Activated naive CD4-positive, alpha-beta T cell treated with anti-CD3 and anti-CD28 coated beads for 36 hours (primary cell): ENCODE results near the gene SELPLG. TPM values are rescaled to one million over a fixed set of nuclear protein-coding genes. Genes with fewer than 3 reads are reported as not detected.

ENCODE experiments used
- CTCF ChIA-PET: fragments of 350-600 bp; sonication (Branson Sonifier 250); formaldehyde crosslinking; loops from one replicate; lab custom pipeline; 2021; ENCODE audit warnings: antibody characterized with exemption; lab: Charles Lee
- DNase-seq: peaks from one replicate; pipeline ENCODE4 v3.0.0-alpha.2; 2020
- H3K27ac Mint-ChIP-seq: one replicate; pipeline ENCODE4 v1.8.0; 2021; ENCODE audit warnings: mild to moderate bottlenecking, mixed read lengths
- H3K27me3 Mint-ChIP-seq: one replicate; pipeline ENCODE4 v1.8.0; 2021; ENCODE audit warnings: low read depth, mixed read lengths
- H3K36me3 Mint-ChIP-seq: one replicate; pipeline ENCODE4 v1.8.0; 2021; ENCODE audit warnings: low read depth, mixed read lengths
- H3K4me1 Mint-ChIP-seq: one replicate; pipeline ENCODE4 v1.8.0; 2021; ENCODE audit warnings: low read depth, mixed read lengths
- H3K4me3 Mint-ChIP-seq: one replicate; pipeline ENCODE4 v1.8.0; 2021; ENCODE audit warnings: mild to moderate bottlenecking, moderate library complexity, mixed read lengths
- H3K9me3 Mint-ChIP-seq: one replicate; pipeline ENCODE4 v1.8.0; 2021; ENCODE audit warnings: mixed read lengths
- intact Hi-C: fragments of 100-400 bp; cut with micrococcal nuclease; formaldehyde crosslinking; loops from one replicate; pipeline ENCODE4 v1.15.1; 2023
- total RNA-seq, 2 experiments: library from RNA; stranded (reverse); gene quantifications; one replicate each; pipeline ENCODE4 v1.2.3, GENCODE V29; 2021

Gene SELPLG
- total RNA-seq, 2 experiments from 2014 or later: 19.9 to 21.9 TPM

DNA sequence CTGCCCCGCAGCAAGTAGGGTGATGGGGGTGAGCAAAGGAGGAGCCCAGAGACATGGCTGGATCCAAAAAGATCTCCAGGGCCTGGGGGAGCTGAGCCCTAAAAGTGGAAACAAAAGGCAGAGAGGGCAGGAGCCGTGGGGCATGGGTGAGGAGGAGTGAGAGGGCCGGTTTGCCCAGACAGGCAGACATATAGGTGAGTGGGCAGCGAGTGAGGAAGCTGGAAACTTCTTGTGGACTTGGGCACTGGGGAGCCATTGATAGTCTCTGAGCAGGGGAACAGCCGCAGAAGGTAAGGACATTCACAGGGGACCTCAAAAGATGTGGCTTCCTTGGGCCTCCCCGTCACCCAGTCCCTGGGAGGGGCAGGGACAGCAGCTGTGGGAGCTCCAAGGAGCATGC lies 19.1 kb downstream of the SELPLG start:
- intact Hi-C loops: loop anchor here (5.0 kb wide), 4 partner anchors 188 to 927 kb away; partner anchors contain the start of gene PWP1
- H3K9me3 Mint-ChIP-seq: peaks cover 14% of the 10 kb centered on the region
- no peak for DNase-seq
- H3K27me3 Mint-ChIP-seq: no peaks in the 10 kb centered on the region
- H3K36me3 Mint-ChIP-seq: peaks cover 4% of the 10 kb centered on the region
- no peak overlapping the region for H3K27ac Mint-ChIP-seq
- CTCF ChIA-PET: interaction anchor here (4.2 to 9.1 kb wide), 3 partner anchors 14 to 46 kb away, joined by 63 to 306 read pairs (median 77); partner anchors contain the start of gene SELPLG
- peaks cover 36% of the 10 kb centered on the region for H3K4me1 Mint-ChIP-seq
- no peak overlapping the region for H3K4me3 Mint-ChIP-seq

DNA sequence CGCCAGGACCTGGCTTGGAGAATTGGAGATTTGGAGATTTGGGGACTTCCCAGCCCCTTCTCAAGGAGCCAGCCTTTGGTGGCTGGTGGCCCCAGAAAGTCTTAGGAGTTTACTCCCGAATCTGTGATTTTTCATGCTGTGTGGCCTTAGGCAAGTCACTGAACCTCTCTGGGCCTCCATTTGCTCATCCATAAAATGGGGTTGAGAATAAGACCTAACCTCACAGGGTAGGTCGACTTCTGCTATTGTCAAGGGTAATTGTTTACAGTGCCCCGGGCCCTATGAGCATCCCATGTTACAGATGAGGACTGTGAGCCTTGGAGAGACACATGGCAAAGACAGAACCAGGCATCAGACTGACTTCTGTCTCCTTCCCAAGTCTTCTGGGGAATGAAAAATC lies 19.7 kb downstream of the SELPLG start:
- intact Hi-C loops: no loop called here
- Mint-ChIP-seq H3K27ac (no peak overlapping the region), H3K36me3 (peaks cover 4% of the 10 kb centered on the region), H3K4me3 (no peak overlapping the region), H3K27me3 (no peaks in the 10 kb centered on the region), H3K4me1 (peaks cover 36% of the 10 kb centered on the region), H3K9me3 (peaks cover 14% of the 10 kb centered on the region)
- DNase-seq: no peak
- CTCF ChIA-PET: interaction anchor here (1.5 to 9.1 kb wide), 2 partner anchors 20 to 45 kb away, joined by 4 to 306 read pairs; no protein-coding TSS in a partner anchor

DNA sequence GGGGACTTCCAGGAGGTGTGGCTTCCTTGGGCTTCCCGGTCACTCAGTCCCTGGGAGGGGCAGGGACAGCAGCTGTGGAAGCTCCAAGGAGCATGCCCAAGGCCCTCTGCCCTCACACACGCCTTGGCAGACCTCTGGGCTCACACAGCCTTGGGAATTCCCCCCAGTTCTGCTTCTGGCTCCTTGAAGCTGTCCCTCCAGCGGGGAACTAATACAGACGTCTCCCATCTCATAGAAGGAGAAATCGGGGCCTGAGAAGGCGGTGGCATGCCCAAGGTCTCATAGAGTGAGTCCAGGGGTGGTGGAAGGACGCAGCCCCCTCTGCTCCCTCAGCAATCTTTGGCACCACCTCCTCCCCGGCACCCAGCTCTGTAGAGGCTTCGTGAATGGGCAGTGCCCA lies 20.1 kb downstream of the SELPLG start:
- Mint-ChIP-seq H3K4me1 (peaks cover 34% of the 10 kb centered on the region), H3K4me3 (no peak overlapping the region), H3K9me3 (peaks cover 14% of the 10 kb centered on the region), H3K36me3 (peaks cover 4% of the 10 kb centered on the region), H3K27ac (no peak overlapping the region), H3K27me3 (no peaks in the 10 kb centered on the region)
- DNase-seq: no peak
- intact Hi-C loops: no loop called here
- CTCF ChIA-PET: interaction anchor here (0.9 to 9.1 kb wide), 3 partner anchors 9 to 45 kb away, joined by 3 to 306 read pairs (median 4); no protein-coding TSS in a partner anchor

DNA sequence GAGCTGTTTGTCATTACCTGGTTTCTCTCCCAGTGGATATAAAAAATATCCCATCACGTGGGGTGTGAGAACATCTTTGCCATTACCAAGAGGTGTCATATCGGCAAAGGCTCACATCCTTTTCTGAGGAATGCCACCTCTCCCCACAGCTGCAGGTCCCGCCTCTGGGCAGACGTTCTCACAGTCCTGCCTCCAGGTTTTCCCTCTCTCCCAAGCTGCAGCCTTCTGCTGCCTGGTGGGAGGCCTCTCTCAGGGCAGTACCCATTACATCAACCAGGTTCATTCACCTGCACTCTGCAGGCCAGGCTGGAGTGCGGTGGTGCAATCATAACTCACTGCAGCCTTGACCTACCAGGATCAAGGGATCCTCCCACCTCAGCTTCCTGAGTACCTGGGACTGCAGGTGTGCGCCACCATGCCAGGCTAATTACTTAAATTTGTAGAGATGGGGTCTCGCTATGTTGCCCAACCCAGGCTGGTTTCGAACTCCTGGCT lies 20.9 kb downstream of the SELPLG start:
- H3K4me3 Mint-ChIP-seq: no peak overlapping the region
- CTCF ChIA-PET: interaction anchor here (0.6 to 9.1 kb wide), 5 partner anchors 8 to 138 kb away, joined by 3 to 306 read pairs (median 4); no protein-coding TSS in a partner anchor
- intact Hi-C loops: loop anchor here (1.0 kb wide), 1 partner anchor 51 kb away; no protein-coding TSS in a partner anchor
- peaks cover 27% of the 10 kb centered on the region for H3K4me1 Mint-ChIP-seq
- no peaks in the 10 kb centered on the region for H3K27me3 Mint-ChIP-seq
- no peak overlapping the region for H3K27ac Mint-ChIP-seq
- peaks cover 14% of the 10 kb centered on the region for H3K9me3 Mint-ChIP-seq
- no peak for DNase-seq
- H3K36me3 Mint-ChIP-seq: peaks cover 4% of the 10 kb centered on the region

DNA sequence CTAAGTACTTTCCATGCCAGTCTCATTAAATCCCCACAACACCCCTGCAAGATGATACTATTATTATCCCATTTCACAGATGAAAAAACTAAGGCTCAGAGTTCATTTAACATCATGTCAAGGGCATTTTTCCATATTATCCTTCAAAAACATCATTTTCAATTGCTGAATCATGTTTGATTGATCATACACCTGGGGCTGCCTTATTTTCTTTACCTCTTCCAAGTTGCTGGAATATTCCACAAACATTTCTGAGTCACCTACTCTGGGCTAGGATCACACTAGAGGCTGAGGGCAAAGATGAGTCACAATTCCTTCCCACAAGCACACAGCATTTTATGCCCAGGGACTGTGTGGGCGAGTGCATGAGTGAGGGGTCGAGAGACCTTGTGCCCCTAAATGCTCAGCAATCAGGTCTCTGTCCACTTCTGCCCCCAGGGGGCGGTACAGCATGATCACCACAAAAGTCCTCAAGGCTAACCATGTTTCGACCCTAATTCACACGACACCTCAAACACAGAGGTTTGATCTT lies 21.7 kb downstream of the SELPLG start:
- Mint-ChIP-seq H3K9me3 (peaks cover 14% of the 10 kb centered on the region), H3K4me1 (peaks cover 19% of the 10 kb centered on the region), H3K36me3 (peaks cover 4% of the 10 kb centered on the region), H3K4me3 (no peak overlapping the region), H3K27me3 (no peaks in the 10 kb centered on the region), H3K27ac (no peak overlapping the region)
- DNase-seq: peak; percentile 66
- CTCF ChIA-PET: interaction anchor here (0.6 to 9.1 kb wide), 3 partner anchors 18 to 144 kb away, joined by 3 to 306 read pairs (median 5); no protein-coding TSS in a partner anchor
- intact Hi-C loops: loop anchor here (1.0 kb wide), 1 partner anchor 52 kb away; no protein-coding TSS in a partner anchor

DNA sequence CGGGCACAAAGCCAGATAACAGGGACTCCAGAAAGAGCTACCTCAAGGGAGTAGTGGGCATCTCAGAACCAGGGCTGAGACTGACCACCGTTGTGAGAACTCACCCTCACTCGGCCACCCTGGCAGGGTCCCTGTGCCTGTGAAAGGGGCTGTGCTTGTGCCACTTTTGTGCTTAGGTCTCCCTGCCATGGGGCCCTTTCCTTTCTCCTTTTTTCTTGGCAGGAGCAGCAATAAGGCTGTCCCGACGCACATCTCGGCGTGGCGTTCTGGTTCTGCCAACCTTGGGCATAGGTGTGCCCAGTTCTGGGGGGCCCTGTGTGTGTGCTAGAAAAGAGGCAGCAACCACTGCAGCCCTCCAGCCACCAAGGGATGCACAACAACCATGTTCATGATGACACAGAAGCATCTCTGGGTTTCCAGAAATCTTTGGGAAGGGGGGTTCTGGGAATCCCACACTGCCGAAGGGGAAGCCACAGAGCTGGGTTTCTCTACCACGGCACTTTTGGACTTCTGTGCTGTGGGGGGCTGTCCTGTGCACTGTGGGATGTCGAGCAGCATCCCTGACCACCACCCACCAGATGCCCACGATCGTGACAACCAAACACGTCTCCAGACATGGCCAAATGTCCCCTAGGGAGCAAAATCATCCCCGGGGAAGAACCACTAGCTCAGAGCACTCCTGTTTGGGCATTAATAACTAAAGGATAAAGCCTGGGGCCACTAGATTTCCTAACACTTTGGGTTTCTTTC lies 22.7 kb downstream of the SELPLG start:
- H3K4me3 Mint-ChIP-seq: no peak overlapping the region
- H3K4me1 Mint-ChIP-seq: peaks cover 10% of the 10 kb centered on the region
- H3K36me3 Mint-ChIP-seq: no peaks in the 10 kb centered on the region
- intact Hi-C loops: no loop called here
- H3K9me3 Mint-ChIP-seq: peaks cover 7% of the 10 kb centered on the region
- H3K27me3 Mint-ChIP-seq: no peaks in the 10 kb centered on the region
- CTCF ChIA-PET: interaction anchor here (0.5 to 1.2 kb wide), 6 partner anchors 13 to 338 kb away, joined by 3 to 5 read pairs (median 3); partner anchors contain the start of gene TMEM119
- no peak overlapping the region for H3K27ac Mint-ChIP-seq
- DNase-seq: no peak

DNA sequence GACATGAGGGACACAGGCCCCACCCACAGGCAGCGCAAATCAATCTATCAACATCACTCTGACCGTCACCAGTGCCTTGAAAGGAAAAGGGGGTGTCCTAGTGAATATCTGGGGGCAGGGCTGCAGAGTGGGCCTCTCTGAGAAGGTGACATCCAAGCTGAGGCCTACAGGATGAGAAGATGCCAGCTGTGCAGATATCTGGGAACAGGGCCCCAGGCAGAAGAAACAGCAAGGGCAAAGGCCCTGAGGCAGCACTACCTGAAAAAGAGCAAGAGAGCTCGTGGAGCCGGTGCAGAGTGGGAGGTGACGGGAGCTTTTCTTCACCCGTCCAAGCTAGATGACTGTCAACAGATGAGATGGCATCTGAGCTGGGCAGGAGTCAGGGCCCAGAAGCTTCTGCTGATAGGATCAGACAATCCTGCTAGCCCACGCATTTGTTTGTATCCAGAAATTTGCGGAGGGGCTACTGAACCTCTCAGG lies 23.3 kb downstream of the SELPLG start:
- no peak overlapping the region for H3K27ac Mint-ChIP-seq
- no peaks in the 10 kb centered on the region for H3K27me3 Mint-ChIP-seq
- H3K4me3 Mint-ChIP-seq: no peak overlapping the region
- H3K4me1 Mint-ChIP-seq: peaks cover 9% of the 10 kb centered on the region
- peaks cover 2% of the 10 kb centered on the region for H3K9me3 Mint-ChIP-seq
- intact Hi-C loops: no loop called here
- CTCF ChIA-PET: interaction anchor here (0.5 to 1.2 kb wide), 3 partner anchors 12 to 339 kb away, joined by 3 read pairs; partner anchors contain the start of gene TMEM119
- DNase-seq: no peak
- no peaks in the 10 kb centered on the region for H3K36me3 Mint-ChIP-seq

DNA sequence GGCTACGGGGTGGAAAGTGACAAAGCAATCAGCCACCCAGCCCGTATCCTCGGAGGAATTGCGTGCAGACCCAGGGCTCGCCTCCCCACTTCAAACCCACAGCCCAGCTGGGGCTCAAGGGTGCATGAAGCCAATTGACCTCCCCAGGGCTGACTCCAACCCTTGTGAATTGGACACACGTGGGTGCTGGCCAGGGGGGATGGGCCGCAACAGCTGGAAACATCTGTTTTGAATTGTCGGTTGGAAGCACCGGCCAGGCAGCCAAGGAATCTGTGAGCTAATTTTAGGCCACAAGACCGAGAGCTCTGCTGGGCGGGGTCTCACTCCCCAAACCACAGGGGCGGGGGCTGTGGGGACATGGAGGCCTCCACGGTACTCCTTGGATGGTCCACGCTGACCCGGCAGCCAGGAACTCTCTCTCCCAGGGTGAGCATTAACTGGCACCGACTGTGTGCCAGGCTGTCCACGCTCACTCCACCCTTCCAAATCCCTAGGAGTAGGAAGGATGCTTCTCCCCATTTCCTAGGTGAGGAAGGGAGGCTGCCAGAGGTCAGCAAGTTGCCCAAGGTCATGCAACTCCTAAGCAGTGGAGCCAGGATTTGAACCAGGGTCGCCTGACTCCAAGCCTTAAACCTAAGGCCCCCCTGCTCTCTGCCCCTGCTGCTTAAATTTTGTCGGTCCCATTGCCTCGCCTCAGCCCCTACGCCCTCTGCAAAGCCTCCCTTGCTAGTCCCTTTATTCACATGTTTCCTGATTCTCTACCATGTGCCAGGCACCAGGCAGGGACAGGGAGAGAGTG lies 24.0 kb downstream of the SELPLG start:
- DNase-seq: no peak
- Mint-ChIP-seq H3K4me3 (no peak overlapping the region), H3K4me1 (peaks cover 9% of the 10 kb centered on the region), H3K36me3 (no peaks in the 10 kb centered on the region), H3K9me3 (no peaks in the 10 kb centered on the region), H3K27ac (no peak overlapping the region), H3K27me3 (no peaks in the 10 kb centered on the region)
- intact Hi-C loops: no loop called here
- CTCF ChIA-PET: interaction anchor here (0.6 to 1.3 kb wide), 6 partner anchors 8 to 1077 kb away, joined by 3 to 5 read pairs (median 3); partner anchors contain the start of genes SELPLG and TMEM119

DNA sequence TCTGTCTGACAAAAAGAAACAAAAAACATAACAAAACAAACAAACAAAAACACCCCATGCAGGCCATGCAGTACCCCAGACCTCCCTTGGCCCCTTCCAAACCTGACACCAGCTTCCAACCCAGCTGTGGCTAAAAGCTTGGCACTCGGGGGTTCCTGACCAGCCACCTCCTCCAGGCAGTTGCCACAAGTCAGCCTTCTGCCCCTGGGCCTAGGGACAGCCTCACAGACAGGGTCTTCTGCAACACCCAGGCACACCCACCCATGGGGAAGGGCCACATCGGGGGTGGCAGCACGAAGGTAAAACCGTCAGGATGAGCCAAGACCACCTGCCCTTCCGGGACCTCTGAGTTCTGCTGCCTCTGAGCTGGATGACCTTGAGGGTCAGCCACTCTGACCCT lies 25.1 kb downstream of the SELPLG start:
- no peak for DNase-seq
- H3K27me3 Mint-ChIP-seq: no peaks in the 10 kb centered on the region
- H3K4me3 Mint-ChIP-seq: no peak overlapping the region
- H3K9me3 Mint-ChIP-seq: no peaks in the 10 kb centered on the region
- intact Hi-C loops: no loop called here
- CTCF ChIA-PET: interaction anchor here (0.6 to 1.3 kb wide), 3 partner anchors 9 to 25 kb away, joined by 3 to 5 read pairs (median 3); partner anchors contain the start of gene SELPLG
- H3K27ac Mint-ChIP-seq: no peak overlapping the region
- peaks cover 9% of the 10 kb centered on the region for H3K4me1 Mint-ChIP-seq
- H3K36me3 Mint-ChIP-seq: no peaks in the 10 kb centered on the region

DNA sequence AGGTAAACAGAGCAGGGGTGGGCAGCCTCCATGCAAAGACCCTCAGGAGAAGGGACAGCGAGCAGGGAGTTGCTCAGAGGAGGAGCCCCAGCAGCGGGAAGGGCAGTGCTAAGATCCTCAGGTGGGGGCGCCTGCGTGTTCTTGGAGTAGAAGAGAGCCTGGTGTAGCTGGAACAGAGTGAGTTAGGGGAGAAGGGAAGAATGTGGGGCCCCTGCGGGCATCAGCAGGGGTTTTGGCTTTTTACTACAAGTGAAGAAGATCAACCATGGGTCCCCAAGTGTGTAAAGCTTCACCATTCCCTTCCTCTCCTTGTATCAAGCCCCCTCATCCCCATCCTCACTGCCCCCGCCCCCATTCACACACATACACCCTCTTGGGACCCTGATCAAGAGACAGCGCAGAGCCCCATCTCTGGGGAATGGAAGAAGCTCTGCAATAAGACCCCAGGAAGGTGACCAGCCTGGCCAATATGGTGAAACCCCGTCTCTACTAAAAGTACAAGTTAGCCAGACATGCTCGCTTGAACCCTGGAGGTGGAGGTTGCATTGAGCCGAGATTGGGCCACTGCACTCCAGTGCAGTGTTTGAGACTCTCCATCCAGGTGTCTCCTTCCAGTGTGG lies 25.6 kb downstream of the SELPLG start:
- DNase-seq: no peak
- H3K4me3 Mint-ChIP-seq: no peak overlapping the region
- no peaks in the 10 kb centered on the region for H3K27me3 Mint-ChIP-seq
- no peak overlapping the region for H3K27ac Mint-ChIP-seq
- intact Hi-C loops: no loop called here
- CTCF ChIA-PET: interaction anchor here (0.6 kb wide), 1 partner anchor 23 kb away, joined by 3 read pairs; no protein-coding TSS in a partner anchor
- peaks cover 9% of the 10 kb centered on the region for H3K4me1 Mint-ChIP-seq
- no peaks in the 10 kb centered on the region for H3K9me3 Mint-ChIP-seq
- no peaks in the 10 kb centered on the region for H3K36me3 Mint-ChIP-seq

DNA sequence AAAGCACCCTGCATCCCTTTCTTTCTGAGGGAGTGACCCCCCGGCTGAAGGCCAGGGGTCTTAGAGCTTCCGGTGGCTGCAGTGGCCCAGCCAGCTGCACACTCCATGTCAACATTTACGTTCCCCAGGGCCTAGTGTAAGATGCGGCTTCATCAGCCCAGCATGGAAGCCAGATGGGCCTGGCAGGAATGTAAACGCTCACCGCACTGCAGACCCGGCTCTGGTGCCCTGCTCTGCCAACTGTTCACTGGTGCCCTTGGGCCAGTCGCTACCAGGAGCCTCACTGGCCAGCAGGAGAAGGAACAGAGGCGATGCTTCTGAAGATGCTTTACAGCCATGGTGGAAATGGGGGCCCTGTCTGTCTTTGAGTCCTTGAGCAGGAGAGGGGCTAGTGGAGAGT lies 27.2 kb downstream of the SELPLG start:
- Mint-ChIP-seq H3K27me3 (no peaks in the 10 kb centered on the region), H3K36me3 (no peaks in the 10 kb centered on the region), H3K27ac (no peak overlapping the region), H3K9me3 (no peaks in the 10 kb centered on the region), H3K4me3 (no peak overlapping the region), H3K4me1 (peaks cover under 1% of the 10 kb centered on the region)
- intact Hi-C loops: no loop called here
- CTCF ChIA-PET: no interaction called here
- no peak for DNase-seq
